ENCODE data around the gene RGS13. TPM values are rescaled to one million over a fixed set of nuclear protein-coding genes. Genes with fewer than 3 reads are reported as not detected.

The RGS13 gene
- total and polyA plus RNA-seq, 2 experiments from 2014 or later: not detected

DNA sequence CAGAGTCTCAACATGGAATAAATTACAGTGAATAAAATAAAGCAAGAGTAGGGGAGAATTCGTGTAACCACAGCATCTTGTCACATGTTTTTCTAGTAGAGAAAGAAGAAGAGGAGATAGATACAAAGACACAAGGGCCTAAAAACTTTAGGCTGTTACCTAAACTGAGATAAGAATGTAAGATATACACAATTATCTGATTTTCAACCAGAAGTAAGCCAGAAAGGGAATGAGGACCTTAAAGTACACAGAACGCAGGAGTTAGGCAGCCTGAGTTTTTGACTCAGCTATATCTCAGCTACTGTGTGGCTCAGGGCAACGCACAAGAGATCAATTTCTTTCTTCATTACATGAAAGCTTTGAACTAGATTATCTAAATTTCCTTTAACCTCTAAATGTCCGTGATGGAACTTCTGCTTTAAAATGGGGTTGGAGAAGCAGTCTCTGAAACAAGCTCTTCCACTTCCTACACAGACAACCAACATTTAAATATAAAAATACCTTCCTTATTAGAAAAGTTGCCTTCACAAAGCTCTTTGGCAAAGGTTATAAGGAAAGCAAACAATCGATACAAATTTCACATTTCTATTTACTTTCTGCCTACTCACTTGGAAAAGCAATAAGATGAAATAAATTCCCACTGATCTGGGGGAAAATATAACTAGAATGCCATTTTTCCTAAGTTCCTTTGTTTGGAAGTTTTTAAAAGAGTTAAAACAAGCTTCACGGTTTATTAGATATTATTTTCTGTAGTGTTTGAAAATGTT lies 5.2 kb upstream of the RGS13 start:
- Histone ChIP-seq H3K9me2 (ENCODE audit: insufficient read depth) (no peaks in the 10 kb centered on the region), H3K4me1 (ENCODE audit: insufficient read depth) (no peaks in the 10 kb centered on the region), H3K27ac (ENCODE audit: low read depth) (no peak overlapping the region), H3F3A (replicated peaks; ENCODE audit: low read depth) (no peaks in the 10 kb centered on the region), H3K4me3 (no peak overlapping the region), H3K79me2 (replicated peaks; ENCODE audit: insufficient read depth) (no peaks in the 10 kb centered on the region), H4K20me1 (replicated peaks; ENCODE audit: insufficient read depth) (no peaks in the 10 kb centered on the region), H3K4me2 (no peak overlapping the region), H3K36me3 (ENCODE audit: insufficient read depth) (no peaks in the 10 kb centered on the region), H2AFZ (no peak overlapping the region), H3K27me3 (ENCODE audit: insufficient read depth) (no peaks in the 10 kb centered on the region)
- no peak for ATAC-seq
- Mint-ChIP-seq H3K4me3 (no peak overlapping the region), H3K9me3 (no peaks in the 10 kb centered on the region), H3K36me3 (ENCODE audit: low read depth) (no peaks in the 10 kb centered on the region), H3K27ac (no peak overlapping the region), H3K4me1 (peaks cover 12% of the 10 kb centered on the region), H3K27me3 (ENCODE audit: insufficient read depth, low read depth, poor library complexity) (no peaks in the 10 kb centered on the region)
- DNase-seq (ENCODE audit: low spot score): no peak
- TF ChIP-seq, protein P1, sequence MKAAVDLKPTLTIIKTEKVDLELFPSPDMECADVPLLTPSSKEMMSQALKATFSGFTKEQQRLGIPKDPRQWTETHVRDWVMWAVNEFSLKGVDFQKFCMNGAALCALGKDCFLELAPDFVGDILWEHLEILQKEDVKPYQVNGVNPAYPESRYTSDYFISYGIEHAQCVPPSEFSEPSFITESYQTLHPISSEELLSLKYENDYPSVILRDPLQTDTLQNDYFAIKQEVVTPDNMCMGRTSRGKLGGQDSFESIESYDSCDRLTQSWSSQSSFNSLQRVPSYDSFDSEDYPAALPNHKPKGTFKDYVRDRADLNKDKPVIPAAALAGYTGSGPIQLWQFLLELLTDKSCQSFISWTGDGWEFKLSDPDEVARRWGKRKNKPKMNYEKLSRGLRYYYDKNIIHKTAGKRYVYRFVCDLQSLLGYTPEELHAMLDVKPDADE (IDR thresholded peaks at IDR 0.05): no peak
- TF ChIP-seq, protein P2, sequence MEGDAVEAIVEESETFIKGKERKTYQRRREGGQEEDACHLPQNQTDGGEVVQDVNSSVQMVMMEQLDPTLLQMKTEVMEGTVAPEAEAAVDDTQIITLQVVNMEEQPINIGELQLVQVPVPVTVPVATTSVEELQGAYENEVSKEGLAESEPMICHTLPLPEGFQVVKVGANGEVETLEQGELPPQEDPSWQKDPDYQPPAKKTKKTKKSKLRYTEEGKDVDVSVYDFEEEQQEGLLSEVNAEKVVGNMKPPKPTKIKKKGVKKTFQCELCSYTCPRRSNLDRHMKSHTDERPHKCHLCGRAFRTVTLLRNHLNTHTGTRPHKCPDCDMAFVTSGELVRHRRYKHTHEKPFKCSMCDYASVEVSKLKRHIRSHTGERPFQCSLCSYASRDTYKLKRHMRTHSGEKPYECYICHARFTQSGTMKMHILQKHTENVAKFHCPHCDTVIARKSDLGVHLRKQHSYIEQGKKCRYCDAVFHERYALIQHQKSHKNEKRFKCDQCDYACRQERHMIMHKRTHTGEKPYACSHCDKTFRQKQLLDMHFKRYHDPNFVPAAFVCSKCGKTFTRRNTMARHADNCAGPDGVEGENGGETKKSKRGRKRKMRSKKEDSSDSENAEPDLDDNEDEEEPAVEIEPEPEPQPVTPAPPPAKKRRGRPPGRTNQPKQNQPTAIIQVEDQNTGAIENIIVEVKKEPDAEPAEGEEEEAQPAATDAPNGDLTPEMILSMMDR (conservative IDR thresholded peaks at IDR 0.05; ENCODE audit: low read depth in 2 of 2): no peak
- TF ChIP-seq ZNF331 (CRISPR knock-in tag; IDR thresholded peaks at IDR 0.05; ENCODE audit: low read depth) (no peak), JUNB (IDR thresholded peaks at IDR 0.05; ENCODE audit: unreplicated experiment) (no peak), STAT1 (IDR thresholded peaks at IDR 0.05; ENCODE audit: unreplicated experiment) (no peak), EZH2phosphoT487 (IDR thresholded peaks at IDR 0.05; ENCODE audit: unreplicated experiment) (no peak), NANOG (IDR thresholded peaks at IDR 0.05; ENCODE audit: borderline replicate concordance) (no peak), POLR2AphosphoS5 (IDR thresholded peaks at IDR 0.05; ENCODE audit: low read depth) (no peak), CREB1 (CRISPR knock-in tag; IDR thresholded peaks at IDR 0.05; ENCODE audit: low read depth) (no peak), ZNF114 (CRISPR knock-in tag; IDR thresholded peaks at IDR 0.05) (no peak), EZH2 (IDR thresholded peaks at IDR 0.05; ENCODE audit: low read depth, unreplicated experiment) (no peak)
- TF ChIP-seq, protein P3, sequence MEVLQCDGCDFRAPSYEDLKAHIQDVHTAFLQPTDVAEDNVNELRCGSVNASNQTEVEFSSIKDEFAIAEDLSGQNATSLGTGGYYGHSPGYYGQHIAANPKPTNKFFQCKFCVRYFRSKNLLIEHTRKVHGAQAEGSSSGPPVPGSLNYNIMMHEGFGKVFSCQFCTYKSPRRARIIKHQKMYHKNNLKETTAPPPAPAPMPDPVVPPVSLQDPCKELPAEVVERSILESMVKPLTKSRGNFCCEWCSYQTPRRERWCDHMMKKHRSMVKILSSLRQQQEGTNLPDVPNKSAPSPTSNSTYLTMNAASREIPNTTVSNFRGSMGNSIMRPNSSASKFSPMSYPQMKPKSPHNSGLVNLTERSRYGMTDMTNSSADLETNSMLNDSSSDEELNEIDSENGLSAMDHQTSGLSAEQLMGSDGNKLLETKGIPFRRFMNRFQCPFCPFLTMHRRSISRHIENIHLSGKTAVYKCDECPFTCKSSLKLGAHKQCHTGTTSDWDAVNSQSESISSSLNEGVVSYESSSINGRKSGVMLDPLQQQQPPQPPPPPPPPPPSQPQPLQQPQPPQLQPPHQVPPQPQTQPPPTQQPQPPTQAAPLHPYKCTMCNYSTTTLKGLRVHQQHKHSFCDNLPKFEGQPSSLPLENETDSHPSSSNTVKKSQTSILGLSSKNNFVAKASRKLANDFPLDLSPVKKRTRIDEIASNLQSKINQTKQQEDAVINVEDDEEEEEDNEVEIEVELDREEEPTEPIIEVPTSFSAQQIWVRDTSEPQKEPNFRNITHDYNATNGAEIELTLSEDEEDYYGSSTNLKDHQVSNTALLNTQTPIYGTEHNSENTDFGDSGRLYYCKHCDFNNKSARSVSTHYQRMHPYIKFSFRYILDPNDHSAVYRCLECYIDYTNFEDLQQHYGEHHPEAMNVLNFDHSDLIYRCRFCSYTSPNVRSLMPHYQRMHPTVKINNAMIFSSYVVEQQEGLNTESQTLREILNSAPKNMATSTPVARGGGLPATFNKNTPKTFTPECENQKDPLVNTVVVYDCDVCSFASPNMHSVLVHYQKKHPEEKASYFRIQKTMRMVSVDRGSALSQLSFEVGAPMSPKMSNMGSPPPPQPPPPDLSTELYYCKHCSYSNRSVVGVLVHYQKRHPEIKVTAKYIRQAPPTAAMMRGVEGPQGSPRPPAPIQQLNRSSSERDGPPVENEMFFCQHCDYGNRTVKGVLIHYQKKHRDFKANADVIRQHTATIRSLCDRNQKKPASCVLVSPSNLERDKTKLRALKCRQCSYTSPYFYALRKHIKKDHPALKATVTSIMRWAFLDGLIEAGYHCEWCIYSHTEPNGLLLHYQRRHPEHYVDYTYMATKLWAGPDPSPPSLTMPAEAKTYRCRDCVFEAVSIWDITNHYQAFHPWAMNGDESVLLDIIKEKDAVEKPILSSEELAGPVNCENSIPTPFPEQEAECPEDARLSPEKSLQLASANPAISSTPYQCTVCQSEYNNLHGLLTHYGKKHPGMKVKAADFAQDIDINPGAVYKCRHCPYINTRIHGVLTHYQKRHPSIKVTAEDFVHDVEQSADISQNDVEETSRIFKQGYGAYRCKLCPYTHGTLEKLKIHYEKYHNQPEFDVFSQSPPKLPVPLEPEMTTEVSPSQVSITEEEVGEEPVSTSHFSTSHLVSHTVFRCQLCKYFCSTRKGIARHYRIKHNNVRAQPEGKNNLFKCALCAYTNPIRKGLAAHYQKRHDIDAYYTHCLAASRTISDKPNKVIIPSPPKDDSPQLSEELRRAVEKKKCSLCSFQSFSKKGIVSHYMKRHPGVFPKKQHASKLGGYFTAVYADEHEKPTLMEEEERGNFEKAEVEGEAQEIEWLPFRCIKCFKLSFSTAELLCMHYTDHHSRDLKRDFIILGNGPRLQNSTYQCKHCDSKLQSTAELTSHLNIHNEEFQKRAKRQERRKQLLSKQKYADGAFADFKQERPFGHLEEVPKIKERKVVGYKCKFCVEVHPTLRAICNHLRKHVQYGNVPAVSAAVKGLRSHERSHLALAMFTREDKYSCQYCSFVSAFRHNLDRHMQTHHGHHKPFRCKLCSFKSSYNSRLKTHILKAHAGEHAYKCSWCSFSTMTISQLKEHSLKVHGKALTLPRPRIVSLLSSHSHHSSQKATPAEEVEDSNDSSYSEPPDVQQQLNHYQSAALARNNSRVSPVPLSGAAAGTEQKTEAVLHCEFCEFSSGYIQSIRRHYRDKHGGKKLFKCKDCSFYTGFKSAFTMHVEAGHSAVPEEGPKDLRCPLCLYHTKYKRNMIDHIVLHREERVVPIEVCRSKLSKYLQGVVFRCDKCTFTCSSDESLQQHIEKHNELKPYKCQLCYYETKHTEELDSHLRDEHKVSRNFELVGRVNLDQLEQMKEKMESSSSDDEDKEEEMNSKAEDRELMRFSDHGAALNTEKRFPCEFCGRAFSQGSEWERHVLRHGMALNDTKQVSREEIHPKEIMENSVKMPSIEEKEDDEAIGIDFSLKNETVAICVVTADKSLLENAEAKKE (CRISPR knock-in tag; IDR thresholded peaks at IDR 0.05): no peak
- TF ChIP-seq, protein P4, sequence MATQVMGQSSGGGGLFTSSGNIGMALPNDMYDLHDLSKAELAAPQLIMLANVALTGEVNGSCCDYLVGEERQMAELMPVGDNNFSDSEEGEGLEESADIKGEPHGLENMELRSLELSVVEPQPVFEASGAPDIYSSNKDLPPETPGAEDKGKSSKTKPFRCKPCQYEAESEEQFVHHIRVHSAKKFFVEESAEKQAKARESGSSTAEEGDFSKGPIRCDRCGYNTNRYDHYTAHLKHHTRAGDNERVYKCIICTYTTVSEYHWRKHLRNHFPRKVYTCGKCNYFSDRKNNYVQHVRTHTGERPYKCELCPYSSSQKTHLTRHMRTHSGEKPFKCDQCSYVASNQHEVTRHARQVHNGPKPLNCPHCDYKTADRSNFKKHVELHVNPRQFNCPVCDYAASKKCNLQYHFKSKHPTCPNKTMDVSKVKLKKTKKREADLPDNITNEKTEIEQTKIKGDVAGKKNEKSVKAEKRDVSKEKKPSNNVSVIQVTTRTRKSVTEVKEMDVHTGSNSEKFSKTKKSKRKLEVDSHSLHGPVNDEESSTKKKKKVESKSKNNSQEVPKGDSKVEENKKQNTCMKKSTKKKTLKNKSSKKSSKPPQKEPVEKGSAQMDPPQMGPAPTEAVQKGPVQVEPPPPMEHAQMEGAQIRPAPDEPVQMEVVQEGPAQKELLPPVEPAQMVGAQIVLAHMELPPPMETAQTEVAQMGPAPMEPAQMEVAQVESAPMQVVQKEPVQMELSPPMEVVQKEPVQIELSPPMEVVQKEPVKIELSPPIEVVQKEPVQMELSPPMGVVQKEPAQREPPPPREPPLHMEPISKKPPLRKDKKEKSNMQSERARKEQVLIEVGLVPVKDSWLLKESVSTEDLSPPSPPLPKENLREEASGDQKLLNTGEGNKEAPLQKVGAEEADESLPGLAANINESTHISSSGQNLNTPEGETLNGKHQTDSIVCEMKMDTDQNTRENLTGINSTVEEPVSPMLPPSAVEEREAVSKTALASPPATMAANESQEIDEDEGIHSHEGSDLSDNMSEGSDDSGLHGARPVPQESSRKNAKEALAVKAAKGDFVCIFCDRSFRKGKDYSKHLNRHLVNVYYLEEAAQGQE (IDR thresholded peaks at IDR 0.05; ENCODE audit: unreplicated experiment): no peak
